HCT116 (cell line): Measurements from ENCODE around the gene RNF207. TPM values are rescaled to one million over a fixed set of nuclear protein-coding genes. Genes with fewer than 3 reads are reported as not detected.

Experiments used
- ATAC-seq: fragments of 200-7000 bp; cut with Tn5 transposase; 2 replicates; pipeline ENCODE4 v1.9.1; 2020; ENCODE audit warnings: mild to moderate bottlenecking, moderate library complexity
- BruUV-seq: library from RNA; stranded (reverse); fragments of 400-500 nt; replicated peaks from 2 replicates; lab custom pipeline; 2021; lab: Mats Ljungman, UMichigan
- CTCF ChIA-PET: fragments of 300-600 bp; sonication (Branson Sonifier 250); formaldehyde crosslinking; loops from one replicate; lab custom pipeline; 2021; ENCODE audit warnings: antibody characterized with exemption; lab: Charles Lee
- POLR2A ChIA-PET: fragments of 300-600, 350-600 bp; sonication (Branson Sonifier 250); formaldehyde crosslinking; loops from one replicate; lab custom pipeline; 2021; ENCODE audit warnings: antibody characterized with exemption; lab: Charles Lee
- RAD21 ChIA-PET, 2 experiments: fragments of 300-600 bp; sonication (Branson Sonifier 250); formaldehyde crosslinking; loops; one replicate each; lab custom pipeline; 2023; ENCODE audit warnings: low total read pairs in 2 of 2; ENCODE audit not compliant: uncharacterized antibody in 2 of 2, unreplicated experiment in 2 of 2, low non-redundant PET in 1 of 2; lab: Charles Lee
- DNase-seq: peaks from one replicate; pipeline ENCODE4 v3.0.0-alpha.2; 2010; ENCODE audit warnings: low read depth, low spot score
- H2AFZ ChIP-seq: fragments of 200-600 bp; shearing (Covaris generic), sonication (generic); 2 replicates; pipeline ENCODE4 v1.6.1; 2017; ENCODE audit warnings: low read depth, mixed run types, mixed read lengths, antibody characterized with exemption, low read length; ENCODE audit not compliant: poor library complexity, severe bottlenecking
- H3K27ac ChIP-seq: 2 replicates; pipeline ENCODE4 v1.5.1; 2012; ENCODE audit warnings: low read depth, low read length
- H3K27me3 ChIP-seq: fragments of 200-600 bp; sonication (generic); 2 replicates; pipeline ENCODE4 v1.6.1; 2016; ENCODE audit warnings: mixed run types, low read length, mixed read lengths; ENCODE audit not compliant: insufficient read depth
- H3K36me3 ChIP-seq, 2 experiments: fragments of 200-500 bp in 1 of 2; fragments of 200-600 bp in 1 of 2; sonication (Bioruptor generic) in 1 of 2; sonication (generic) in 1 of 2; 2 replicates each; pipeline versions ENCODE4 v1.5.1 to v1.6.1; 2014 to 2016; ENCODE audit warnings: low read length in 2 of 2, inconsistent platforms in 1 of 2, mixed read lengths in 1 of 2, mixed run types in 1 of 2; ENCODE audit not compliant: insufficient read depth in 2 of 2, control insufficient read depth in 1 of 2
- H3K4me1 ChIP-seq, 2 experiments: fragments of 200-600 bp in 1 of 2; sonication (generic) in 1 of 2; 2 replicates each; pipeline versions ENCODE4 v1.5.1 to v1.6.1; 2012 to 2017; ENCODE audit warnings: low read length in 2 of 2, inconsistent platforms in 1 of 2, mild to moderate bottlenecking in 1 of 2, mixed read lengths in 1 of 2, mixed run types in 1 of 2, moderate library complexity in 1 of 2; ENCODE audit not compliant: insufficient read depth in 2 of 2, control insufficient read depth in 1 of 2
- H3K4me2 ChIP-seq: fragments of 200-600 bp; sonication (generic); 2 replicates; pipeline ENCODE4 v1.6.1; 2017; ENCODE audit warnings: mixed run types, low read length, mixed read lengths
- H3K4me3 ChIP-seq, 2 experiments: fragments of 200-600 bp in 1 of 2; sonication (generic) in 1 of 2; replicated peaks in 1 of 2; 2 replicates each; pipeline ENCODE4 v1.5.1; 2011 to 2016; ENCODE audit warnings: low read length in 2 of 2, control low read depth in 1 of 2, low read depth in 1 of 2, mild to moderate bottlenecking in 1 of 2, mixed read lengths in 1 of 2, mixed run types in 1 of 2
- H3K79me2 ChIP-seq: fragments of 200-600 bp; sonication (generic); 2 replicates; pipeline ENCODE4 v1.6.1; 2017; ENCODE audit warnings: mild to moderate bottlenecking, mixed run types, low read length, moderate library complexity, mixed read lengths; ENCODE audit not compliant: insufficient read depth
- H3K9ac ChIP-seq: fragments of 200-600 bp; sonication (generic); 2 replicates; pipeline ENCODE4 v1.6.1; 2016; ENCODE audit warnings: low read length, mixed read lengths
- H3K9me2 ChIP-seq: fragments of 200-600 bp; sonication (generic), shearing (Covaris generic); 2 replicates; pipeline ENCODE4 v1.6.1; 2017; ENCODE audit warnings: mixed run types, mild to moderate bottlenecking, moderate library complexity; ENCODE audit not compliant: insufficient read depth
- H3K9me3 ChIP-seq, 2 experiments: fragments of 200-500 bp in 1 of 2; fragments of 200-600 bp in 1 of 2; sonication (Bioruptor generic) in 1 of 2; sonication (generic) in 1 of 2; 2 replicates each; pipeline ENCODE4 v1.6.1; 2014 to 2017; ENCODE audit warnings: low read length in 2 of 2, mixed read lengths in 2 of 2, inconsistent platforms in 1 of 2, low read depth in 1 of 2, mild to moderate bottlenecking in 1 of 2, mixed run types in 1 of 2, moderate library complexity in 1 of 2; ENCODE audit not compliant: control insufficient read depth in 1 of 2, insufficient read depth in 1 of 2
- H4K20me1 ChIP-seq: fragments of 200-600 bp; sonication (generic), shearing (Covaris generic); 2 replicates; pipeline ENCODE4 v1.6.1; 2017; ENCODE audit warnings: mixed run types, mild to moderate bottlenecking, moderate library complexity; ENCODE audit not compliant: insufficient read depth
- CBX3 ChIP-seq: IDR thresholded peaks from 2 replicates; pipeline ENCODE4 v1.6.1; 2012; ENCODE audit warnings: low read depth
- CEBPB ChIP-seq: IDR thresholded peaks from 2 replicates; pipeline ENCODE4 v1.6.1; 2012; ENCODE audit warnings: low read depth
- EGR1 ChIP-seq: IDR thresholded peaks from 2 replicates; pipeline ENCODE4 v1.6.1; 2012; ENCODE audit warnings: low read depth
- EZH2 ChIP-seq: fragments of 200-600 bp; sonication (generic); IDR thresholded peaks from 2 replicates; pipeline ENCODE4 v1.6.1; 2017; ENCODE audit warnings: antibody characterized with exemption, mixed run types
- POLR2A ChIP-seq: IDR thresholded peaks from 2 replicates; pipeline ENCODE4 v1.7.0; 2011; ENCODE audit warnings: borderline replicate concordance; ENCODE audit not compliant: insufficient read depth, insufficient read length; ENCODE audit errors: extremely low read depth
- POLR2AphosphoS5 ChIP-seq: IDR thresholded peaks from 2 replicates; pipeline ENCODE4 v1.6.1; 2011; ENCODE audit warnings: mild to moderate bottlenecking, low read depth, low read length, moderate library complexity
- RAD21 ChIP-seq: IDR thresholded peaks from 2 replicates; pipeline ENCODE4 v1.6.1; 2012; ENCODE audit warnings: low read depth, mild to moderate bottlenecking
- REST ChIP-seq: IDR thresholded peaks from 2 replicates; pipeline ENCODE4 v1.6.1; 2012; ENCODE audit warnings: low read depth
- SP1 ChIP-seq: IDR thresholded peaks from 2 replicates; pipeline ENCODE4 v1.6.1; 2012; ENCODE audit warnings: low read depth
- TCF7L2 ChIP-seq: IDR thresholded peaks from 2 replicates; pipeline ENCODE4 v1.7.0; 2011; ENCODE audit warnings: borderline replicate concordance, inconsistent platforms; ENCODE audit not compliant: insufficient read depth, insufficient read length; ENCODE audit errors: extremely low read depth
- YY1 ChIP-seq: IDR thresholded peaks from 2 replicates; pipeline ENCODE4 v1.6.1; 2011; ENCODE audit warnings: low read length, low read depth, moderate library complexity, mild to moderate bottlenecking; ENCODE audit not compliant: insufficient replicate concordance; ENCODE audit errors: extremely low read depth
- ZNF274 ChIP-seq: fragments of 200-500 bp; sonication (Bioruptor generic); IDR thresholded peaks from 2 replicates; pipeline ENCODE4 v1.6.1; 2014; ENCODE audit warnings: mild to moderate bottlenecking, low read depth, low read length, inconsistent platforms
- intact Hi-C: fragments of 100-400 bp; cut with micrococcal nuclease; formaldehyde crosslinking; loops from 2 replicates; pipeline ENCODE4 v1.10.0; 2022
- total RNA-seq: library from RNA; stranded (reverse); gene quantifications from one replicate; pipeline ENCODE4 v1.2.1, GENCODE V29; 2021; ENCODE audit not compliant: unreplicated experiment
- TF ChIP-seq, protein P1 (sequence below), 3 experiments: fragments of 200-600 bp in 1 of 3; sonication (generic) in 1 of 3; IDR thresholded peaks in 2 of 3; conservative IDR thresholded peaks in 1 of 3; 2 replicates each; pipeline ENCODE4 v1.5.1; 2012 to 2017; ENCODE audit warnings: low read depth in 2 of 3, low read length in 2 of 3, antibody characterized with exemption in 1 of 3, borderline replicate concordance in 1 of 3, control low read depth in 1 of 3, mild to moderate bottlenecking in 1 of 3, mixed read lengths in 1 of 3, mixed run types in 1 of 3, moderate library complexity in 1 of 3; ENCODE audit not compliant: insufficient read depth in 1 of 3

Gene RNF207
- total RNA-seq, 1 experiment from 2014 or later, result 61.2 TPM

DNA sequence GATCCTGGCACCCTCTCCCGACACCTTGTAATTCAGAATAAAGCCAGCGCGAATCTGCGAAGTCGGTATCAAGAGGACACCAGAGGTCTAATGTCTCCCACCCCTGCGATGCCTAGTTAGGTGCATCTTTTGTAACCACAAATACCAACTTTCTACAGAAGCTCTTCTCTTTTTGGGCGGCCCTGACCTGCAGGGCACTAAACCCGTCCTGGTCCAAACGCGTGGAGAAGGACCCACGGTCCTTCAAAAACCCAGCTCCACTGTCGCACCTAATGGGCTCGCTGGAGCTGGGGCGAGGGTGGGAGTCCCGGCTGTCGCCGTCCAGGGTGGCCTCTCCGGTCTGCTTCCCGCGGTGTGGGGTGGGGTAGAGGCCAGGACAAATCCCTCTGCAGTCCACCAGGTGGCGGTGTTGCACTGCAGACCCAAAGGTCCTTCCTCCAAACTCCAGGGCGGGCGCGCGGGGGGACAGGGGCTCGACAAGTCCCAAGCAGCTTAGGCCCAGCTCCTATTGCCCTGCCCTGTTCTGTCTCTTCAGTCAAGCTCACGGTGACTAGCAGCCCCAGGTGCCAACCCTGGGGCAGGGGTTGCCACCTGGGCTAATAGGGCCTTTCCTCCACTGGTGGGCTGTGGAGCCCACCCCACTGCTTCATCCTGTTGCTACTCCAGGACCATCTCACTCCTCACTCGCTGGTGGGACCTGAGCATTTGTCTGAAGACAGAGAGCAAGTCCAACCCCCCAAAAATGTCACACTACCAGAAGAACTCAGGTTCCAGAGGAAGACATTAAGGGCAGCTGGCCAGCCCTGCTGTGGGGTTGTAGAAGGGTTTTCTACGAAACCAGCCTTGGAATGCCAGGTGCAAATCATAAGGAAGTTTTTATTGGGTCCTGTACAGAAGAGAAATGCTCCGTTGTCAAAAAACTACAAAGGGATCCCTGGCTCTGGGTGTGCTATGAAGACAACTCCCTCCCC is 40.9 kb downstream of the RNF207 start:
- ChIA-PET POLR2A (no interaction called here), CTCF (interaction anchor here (0.7 to 5.0 kb wide), 18 partner anchors 10 to 194 kb away, joined by 3 to 39 read pairs (median 5); partner anchors contain the start of genes ICMT and RNF207), RAD21 (interaction anchor here (0.6 to 2.8 kb wide), 8 partner anchors 97 to 232 kb away, joined by 3 to 10 read pairs (median 4); partner anchors contain the start of gene ACOT7 (in 1 of the 2))
- Histone ChIP-seq H3K27me3 (no peaks in the 10 kb centered on the region), H3K79me2 (no peaks in the 10 kb centered on the region), H3K9me3 (no peaks in the 10 kb centered on the region), H4K20me1 (no peaks in the 10 kb centered on the region), H3K9ac (no peak overlapping the region), H3K36me3 (no peaks in the 10 kb centered on the region), H3K4me2 (peak overlapping the region; percentile 90), H3K27ac (no peak overlapping the region), H2AFZ (peak overlapping the region; percentile 22), H3K9me2 (no peaks in the 10 kb centered on the region), H3K4me3 (peak overlapping the region; percentile 45 to 55), H3K4me1 (peaks cover 19 to 46% of the 10 kb centered on the region in 2 experiments; a peak in 3 of 4 replicates)
- peak; percentile 52 for ATAC-seq
- TF ChIP-seq CBX3 (no peak), RAD21 (peak; percentile 99), CEBPB (no peak), EZH2 (no peak), EGR1 (no peak), SP1 (no peak), YY1 (peak; percentile 27), TCF7L2 (no peak), REST (no peak), POLR2A (no peak), ZNF274 (no peak), POLR2AphosphoS5 (no peak)
- TF ChIP-seq, protein P1, sequence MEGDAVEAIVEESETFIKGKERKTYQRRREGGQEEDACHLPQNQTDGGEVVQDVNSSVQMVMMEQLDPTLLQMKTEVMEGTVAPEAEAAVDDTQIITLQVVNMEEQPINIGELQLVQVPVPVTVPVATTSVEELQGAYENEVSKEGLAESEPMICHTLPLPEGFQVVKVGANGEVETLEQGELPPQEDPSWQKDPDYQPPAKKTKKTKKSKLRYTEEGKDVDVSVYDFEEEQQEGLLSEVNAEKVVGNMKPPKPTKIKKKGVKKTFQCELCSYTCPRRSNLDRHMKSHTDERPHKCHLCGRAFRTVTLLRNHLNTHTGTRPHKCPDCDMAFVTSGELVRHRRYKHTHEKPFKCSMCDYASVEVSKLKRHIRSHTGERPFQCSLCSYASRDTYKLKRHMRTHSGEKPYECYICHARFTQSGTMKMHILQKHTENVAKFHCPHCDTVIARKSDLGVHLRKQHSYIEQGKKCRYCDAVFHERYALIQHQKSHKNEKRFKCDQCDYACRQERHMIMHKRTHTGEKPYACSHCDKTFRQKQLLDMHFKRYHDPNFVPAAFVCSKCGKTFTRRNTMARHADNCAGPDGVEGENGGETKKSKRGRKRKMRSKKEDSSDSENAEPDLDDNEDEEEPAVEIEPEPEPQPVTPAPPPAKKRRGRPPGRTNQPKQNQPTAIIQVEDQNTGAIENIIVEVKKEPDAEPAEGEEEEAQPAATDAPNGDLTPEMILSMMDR (IDR thresholded peaks at IDR 0.05 in 2 of 3, conservative IDR thresholded peaks at IDR 0.05 in 1 of 3; ENCODE audit: borderline replicate concordance in 1 of 3, insufficient read depth in 1 of 3, low read depth in 2 of 3, low read length in 2 of 3), result peak; percentile 87 to 94 (median 88)
- no TSS peak for BruUV-seq
- intact Hi-C loops, result loop anchor here (1.0 to 5.0 kb wide), 5 partner anchors 97 to 961 kb away; no protein-coding TSS in a partner anchor
- DNase-seq, result peak; percentile 49
